CD14-positive monocyte (primary cell): ENCODE data around the gene TOGARAM2. TPM values are rescaled to one million over a fixed set of nuclear protein-coding genes. Genes with fewer than 3 reads are reported as not detected.

Experiments used
- DNase-seq, 3 donors: peaks; one replicate each; pipeline ENCODE4 v3.0.0-alpha.2; 2011 to 2022
- H2AFZ ChIP-seq: 2 replicates; pipeline ENCODE4 v1.6.0; 2012; ENCODE audit warnings: mild to moderate bottlenecking, low read depth, low read length, inconsistent platforms; ENCODE audit not compliant: insufficient read depth, poor library complexity, severe bottlenecking
- H3K27ac ChIP-seq, 2 donors: 1 replicate in 1 of 2; 2 replicates in 1 of 2; pipeline ENCODE4 v1.5.1; 2012 to 2013; ENCODE audit warnings: low read length in 2 of 2, control low read depth in 1 of 2, inconsistent platforms in 1 of 2, low read depth in 1 of 2, mild to moderate bottlenecking in 1 of 2
- H3K27me3 ChIP-seq, 2 donors: one replicate each; pipeline versions ENCODE4 v1.6.0 to v1.6.1; 2011 to 2013; ENCODE audit warnings: low read length in 2 of 2; ENCODE audit not compliant: control insufficient read depth in 2 of 2, insufficient read depth in 2 of 2
- H3K36me3 ChIP-seq, 2 donors: replicated peaks in 1 of 2; 1 replicate in 1 of 2; 2 replicates in 1 of 2; pipeline versions ENCODE4 v1.5.1 to v1.6.1; 2012 to 2013; ENCODE audit warnings: low read length in 2 of 2, control low read depth in 1 of 2, inconsistent platforms in 1 of 2, mild to moderate bottlenecking in 1 of 2; ENCODE audit not compliant: insufficient read depth in 2 of 2, control insufficient read depth in 1 of 2
- H3K4me1 ChIP-seq, 2 donors: 1 replicate in 1 of 2; 2 replicates in 1 of 2; pipeline versions ENCODE4 v1.5.1 to v1.6.1; 2012 to 2013; ENCODE audit warnings: low read length in 2 of 2, control low read depth in 1 of 2, inconsistent platforms in 1 of 2, mild to moderate bottlenecking in 1 of 2, moderate library complexity in 1 of 2; ENCODE audit not compliant: insufficient read depth in 2 of 2, control insufficient read depth in 1 of 2
- H3K4me2 ChIP-seq: replicated peaks from 2 replicates; pipeline ENCODE3; 2012; ENCODE audit warnings: low read length, moderate library complexity, mild to moderate bottlenecking; ENCODE audit not compliant: poor library complexity, severe bottlenecking; ENCODE audit errors: extremely low read depth
- H3K4me3 ChIP-seq, 3 experiments: fragments of 200-600 bp in 1 of 3; sonication (generic) in 1 of 3; replicated peaks in 1 of 3; 1 replicate in 2 of 3; 2 replicates in 1 of 3; pipeline ENCODE4 v1.5.1; 2011 to 2013; ENCODE audit warnings: low read length in 3 of 3, mild to moderate bottlenecking in 3 of 3, control low read depth in 2 of 3, low read depth in 2 of 3, inconsistent platforms in 1 of 3, moderate library complexity in 1 of 3
- H3K79me2 ChIP-seq: 2 replicates; pipeline ENCODE4 v1.6.0; 2012; ENCODE audit warnings: mild to moderate bottlenecking, control low read depth, inconsistent platforms, low read length, moderate library complexity; ENCODE audit not compliant: insufficient read depth
- H3K9ac ChIP-seq: 2 replicates; pipeline ENCODE4 v1.6.0; 2017; ENCODE audit warnings: low read length, mild to moderate bottlenecking; ENCODE audit not compliant: insufficient read depth, poor library complexity, severe bottlenecking
- H3K9me3 ChIP-seq, 2 donors: replicated peaks in 1 of 2; 1 replicate in 1 of 2; 2 replicates in 1 of 2; pipeline versions ENCODE4 v1.5.1 to v1.6.1; 2012 to 2013; ENCODE audit warnings: low read length in 2 of 2, control low read depth in 1 of 2; ENCODE audit not compliant: control insufficient read depth in 1 of 2, insufficient read depth in 1 of 2
- H4K20me1 ChIP-seq: 2 replicates; pipeline ENCODE4 v1.6.0; 2012; ENCODE audit warnings: mild to moderate bottlenecking, low read length, control low read depth, moderate library complexity; ENCODE audit not compliant: insufficient read depth
- H3K27ac Mint-ChIP-seq, 7 donors: one replicate each; pipeline ENCODE4 v1.8.0; 2020; ENCODE audit warnings: mild to moderate bottlenecking in 7 of 7, mixed read lengths in 7 of 7, moderate library complexity in 6 of 7, inconsistent platforms in 2 of 7
- H3K27me3 Mint-ChIP-seq, 3 donors: one replicate each; pipeline ENCODE4 v1.8.0; 2021 to 2022; ENCODE audit warnings: low read depth in 3 of 3, mild to moderate bottlenecking in 3 of 3, mixed read lengths in 3 of 3, moderate library complexity in 3 of 3, inconsistent platforms in 1 of 3
- H3K36me3 Mint-ChIP-seq, 2 donors: one replicate each; pipeline ENCODE4 v1.8.0; 2020; ENCODE audit warnings: mixed read lengths in 2 of 2, inconsistent platforms in 1 of 2, mild to moderate bottlenecking in 1 of 2
- H3K4me1 Mint-ChIP-seq: one replicate; pipeline ENCODE4 v1.8.0; 2020; ENCODE audit warnings: mild to moderate bottlenecking, mixed read lengths
- H3K4me3 Mint-ChIP-seq, 2 donors: one replicate each; pipeline ENCODE4 v1.8.0; 2020; ENCODE audit warnings: mild to moderate bottlenecking in 2 of 2, mixed read lengths in 2 of 2, moderate library complexity in 1 of 2
- H3K9me3 Mint-ChIP-seq, 7 donors: one replicate each; pipeline ENCODE4 v1.8.0; 2020 to 2022; ENCODE audit warnings: mixed read lengths in 7 of 7, mild to moderate bottlenecking in 6 of 7, moderate library complexity in 6 of 7, inconsistent platforms in 2 of 7
- CTCF ChIP-seq: fragments of 200-600 bp; IDR thresholded peaks from one replicate; pipeline ENCODE4 v1.8.0; 2022; ENCODE audit warnings: antibody characterized with exemption, mild to moderate bottlenecking
- WGBS: methylation state at CpG from one replicate; pipeline ENCODE4 v1.1.5; 2013; ENCODE audit warnings: missing lambda C conversion rate; ENCODE audit not compliant: insufficient coverage; 5-methylcytosine and 5-hydroxymethylcytosine counted together
- intact Hi-C, 2 donors: fragments of 100-400 bp; cut with micrococcal nuclease; formaldehyde crosslinking; loops; one replicate each; pipeline versions ENCODE4 v1.15.0 to v1.15.1; 2023
- polyA plus RNA-seq, 3 donors: library from polyadenylated mRNA; depleted of rRNA in 1 of 3; unstranded in 2 of 3; stranded (reverse) in 1 of 3; fragments of 300-500 nt in 2 of 3; fragments of >200 nt in 1 of 3; fragmentation: Illumina TruSeq in 2 of 3; gene quantifications; 1 replicate in 2 of 3; 2 replicates in 1 of 3; pipeline ENCODE4 v1.2.3, GENCODE V29; 2012 to 2021

TOGARAM2 gene
- polyA plus RNA-seq, 3 donors: 0.23 to 5.5 TPM; not detected in 1

DNA sequence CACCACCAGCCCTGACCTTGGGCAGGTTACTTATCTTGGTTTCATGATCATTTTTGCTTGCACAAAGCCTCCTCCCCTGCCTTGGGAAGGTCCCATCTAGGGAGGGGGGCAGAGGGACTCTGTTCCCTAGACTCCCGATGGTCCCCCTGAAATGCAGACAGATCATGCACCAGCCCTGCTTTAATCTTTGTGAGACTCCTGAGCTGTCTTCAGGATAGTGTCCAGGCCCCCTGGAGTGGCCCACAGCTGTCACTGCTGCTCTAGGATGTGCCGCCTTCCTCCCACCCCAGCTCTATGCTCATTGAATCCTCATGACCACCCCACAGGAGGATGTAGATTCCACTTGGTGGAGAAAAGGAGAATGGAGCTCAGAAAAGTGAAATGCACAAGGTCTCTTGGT, 65.2 kb downstream of the TOGARAM2 start:
- Mint-ChIP-seq H3K9me3 (no peaks in the 10 kb centered on the region), H3K27me3 (peaks cover 0 to 4% (median 3%) of the 10 kb centered on the region in 3 donors), H3K36me3 (no peaks in the 10 kb centered on the region), H3K4me1 (no peaks in the 10 kb centered on the region), H3K27ac (peak overlapping the region in 2 of 7 donors; percentile 28 to 33), H3K4me3 (no peak overlapping the region)
- Histone ChIP-seq H3K9me3 (no peaks in the 10 kb centered on the region), H3K4me2 (no peak overlapping the region), H3K4me3 (no peak overlapping the region), H3K9ac (no peak overlapping the region), H3K27me3 (no peaks in the 10 kb centered on the region), H4K20me1 (no peaks in the 10 kb centered on the region), H3K79me2 (no peaks in the 10 kb centered on the region), H3K27ac (no peak overlapping the region), H3K4me1 (no peaks in the 10 kb centered on the region), H2AFZ (no peak overlapping the region), H3K36me3 (no peaks in the 10 kb centered on the region)
- WGBS: 89% methylated on average over 1 of the region's 2 CpGs
- TF ChIP-seq CTCF: no peak
- intact Hi-C loops: no loop called here
- no peak for DNase-seq

- H3K36me3 ChIP-seq: no peaks in the 10 kb centered on the region
- H3K4me1 Mint-ChIP-seq: no peaks in the 10 kb centered on the region
- no peak overlapping the region for H3K9ac ChIP-seq
- H3K4me1 ChIP-seq: no peaks in the 10 kb centered on the region
- no peak for DNase-seq
- no peaks in the 10 kb centered on the region for H3K9me3 ChIP-seq
- peaks cover 0 to 6% (median 3%) of the 10 kb centered on the region in 3 donors for H3K27me3 Mint-ChIP-seq
- intact Hi-C loops: no loop called here
- no peaks in the 10 kb centered on the region for H4K20me1 ChIP-seq
- no peak overlapping the region for H3K4me3 Mint-ChIP-seq
- no peak overlapping the region for H3K4me3 ChIP-seq
- no peaks in the 10 kb centered on the region for H3K9me3 Mint-ChIP-seq
- WGBS: 93% methylated on average over 7 of the region's 9 CpGs
- H3K27ac ChIP-seq: no peak overlapping the region
- no peaks in the 10 kb centered on the region for H3K36me3 Mint-ChIP-seq
- no peaks in the 10 kb centered on the region for H3K79me2 ChIP-seq
- H3K27ac Mint-ChIP-seq: no peak overlapping the region
- no peak for TF ChIP-seq CTCF
- no peaks in the 10 kb centered on the region for H3K27me3 ChIP-seq
- no peak overlapping the region for H3K4me2 ChIP-seq
- no peak overlapping the region for H2AFZ ChIP-seq
Observed at GRCh38 chr2:29047083-29047845, 66.2 kb downstream of the TOGARAM2 start.
